Brain microvascular endothelial cell (primary cell): ENCODE results near the gene GNPTG.
A peak's percentile ranks its signal among the peaks of the same experiment; 100 is the strongest.

ENCODE experiments used
- DNase-seq: peaks from one replicate; pipeline ENCODE4 v3.0.0-alpha.2; 2020
- H3K27ac ChIP-seq: fragments of 250-450 bp; sonication (Bioruptor Pico); 2 replicates; pipeline ENCODE4 v1.5.1; 2020; ENCODE audit warnings: mild to moderate bottlenecking, moderate library complexity
- H3K27me3 ChIP-seq: fragments of 250-450 bp; sonication (Bioruptor Pico); replicated peaks from 2 replicates; pipeline ENCODE4 v1.5.1; 2020; ENCODE audit warnings: mild to moderate bottlenecking
- H3K36me3 ChIP-seq: fragments of 250-450 bp; sonication (Bioruptor Pico); replicated peaks from 2 replicates; pipeline ENCODE4 v1.5.1; 2020; ENCODE audit warnings: mild to moderate bottlenecking
- H3K4me3 ChIP-seq: 2 replicates; pipeline ENCODE4 v1.5.1; 2011; ENCODE audit warnings: low read depth, mild to moderate bottlenecking, control low read depth, low read length, moderate library complexity
- in situ Hi-C: cut with HindIII; loops from 2 replicates; pipeline ENCODE4 v1.10.0; 2017; ENCODE audit warnings: low sequenced_read_pairs, low pct_ligation_motif_present
- TF ChIP-seq, protein P1 (sequence below): IDR thresholded peaks from 2 replicates; pipeline ENCODE4 v1.5.1; 2011; ENCODE audit warnings: low read depth, mild to moderate bottlenecking, moderate library complexity, low read length, control low read depth, inconsistent platforms; ENCODE audit errors: missing control alignments

GNPTG gene

DNA sequence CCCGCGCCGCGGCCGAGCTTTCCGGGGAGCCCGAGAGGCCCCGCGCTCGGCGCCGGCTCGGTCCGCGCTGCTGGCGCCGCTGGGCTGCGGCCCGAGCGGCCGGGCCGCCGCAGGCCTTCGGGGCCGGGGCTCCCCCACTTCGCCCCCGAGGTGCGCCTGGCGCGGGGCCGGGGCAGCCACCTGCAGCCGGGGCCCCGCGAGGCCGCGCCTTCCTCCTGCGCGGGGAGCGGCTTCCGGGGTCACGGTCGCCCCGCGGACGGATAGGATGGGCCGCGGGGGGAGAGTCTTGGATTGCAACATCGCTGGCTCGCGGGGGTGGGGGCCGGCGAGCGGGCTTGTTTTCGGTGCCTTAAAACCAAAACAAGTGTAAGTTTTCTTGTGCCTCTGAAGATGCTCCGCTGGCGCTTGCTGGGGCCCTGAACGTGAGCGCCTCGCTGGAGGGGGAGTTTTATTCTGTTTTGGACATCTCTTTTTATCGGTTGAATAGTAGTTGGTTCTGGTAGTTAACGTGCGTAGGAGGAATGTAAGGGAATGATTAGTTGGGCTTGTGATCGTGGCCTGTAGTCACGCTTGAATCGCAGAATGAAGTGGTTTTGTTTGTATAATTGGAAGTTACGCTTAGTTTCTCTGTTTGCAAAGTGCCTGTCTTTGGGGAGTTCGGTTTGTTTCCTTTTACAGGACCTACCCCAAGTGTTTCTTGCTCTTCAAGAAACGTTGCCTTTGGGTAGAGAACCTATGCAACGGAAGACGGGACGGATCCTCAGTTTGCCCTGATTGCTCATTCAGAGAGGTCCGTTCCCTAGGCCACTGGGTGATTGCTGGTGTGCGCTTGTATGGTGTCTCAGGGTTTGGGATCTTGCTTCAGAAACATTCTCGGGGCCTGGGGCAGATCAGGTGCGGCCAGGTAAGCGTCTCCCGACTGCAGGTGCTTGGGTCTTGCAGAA is 41.6 kb upstream of the GNPTG start:
- Histone ChIP-seq H3K27me3 (no peaks in the 10 kb centered on the region), H3K27ac (peak overlapping the region; percentile 30), H3K4me3 (peak overlapping the region; percentile 77), H3K36me3 (peaks cover 19% of the 10 kb centered on the region)
- TF ChIP-seq, protein P1, sequence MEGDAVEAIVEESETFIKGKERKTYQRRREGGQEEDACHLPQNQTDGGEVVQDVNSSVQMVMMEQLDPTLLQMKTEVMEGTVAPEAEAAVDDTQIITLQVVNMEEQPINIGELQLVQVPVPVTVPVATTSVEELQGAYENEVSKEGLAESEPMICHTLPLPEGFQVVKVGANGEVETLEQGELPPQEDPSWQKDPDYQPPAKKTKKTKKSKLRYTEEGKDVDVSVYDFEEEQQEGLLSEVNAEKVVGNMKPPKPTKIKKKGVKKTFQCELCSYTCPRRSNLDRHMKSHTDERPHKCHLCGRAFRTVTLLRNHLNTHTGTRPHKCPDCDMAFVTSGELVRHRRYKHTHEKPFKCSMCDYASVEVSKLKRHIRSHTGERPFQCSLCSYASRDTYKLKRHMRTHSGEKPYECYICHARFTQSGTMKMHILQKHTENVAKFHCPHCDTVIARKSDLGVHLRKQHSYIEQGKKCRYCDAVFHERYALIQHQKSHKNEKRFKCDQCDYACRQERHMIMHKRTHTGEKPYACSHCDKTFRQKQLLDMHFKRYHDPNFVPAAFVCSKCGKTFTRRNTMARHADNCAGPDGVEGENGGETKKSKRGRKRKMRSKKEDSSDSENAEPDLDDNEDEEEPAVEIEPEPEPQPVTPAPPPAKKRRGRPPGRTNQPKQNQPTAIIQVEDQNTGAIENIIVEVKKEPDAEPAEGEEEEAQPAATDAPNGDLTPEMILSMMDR: no peak
- in situ Hi-C loops: no loop called here
- DNase-seq: peak; percentile 12

DNA sequence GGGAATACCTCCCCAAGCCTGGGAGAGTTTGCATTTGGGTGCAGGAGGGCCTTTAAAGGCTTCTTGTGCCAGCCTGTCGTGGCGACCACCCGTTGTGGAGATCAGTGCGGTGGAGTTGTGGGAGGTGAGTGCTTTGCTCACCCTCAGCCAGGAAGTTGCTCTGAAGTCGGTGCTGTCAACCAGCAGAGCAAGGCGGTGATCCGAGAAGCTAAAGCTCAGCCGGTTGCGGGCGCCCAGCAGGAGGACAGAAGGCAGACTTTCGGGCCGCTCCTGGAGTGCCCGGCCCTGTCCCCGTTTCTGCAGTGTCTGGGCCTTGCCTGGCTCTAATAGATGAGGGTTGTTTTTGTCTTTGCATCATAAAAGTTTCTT is 40.9 kb upstream of the GNPTG start:
- H3K27me3 ChIP-seq: no peaks in the 10 kb centered on the region
- H3K4me3 ChIP-seq: peak overlapping the region; percentile 77
- H3K36me3 ChIP-seq: peaks cover 25% of the 10 kb centered on the region
- TF ChIP-seq, protein P1: no peak
- in situ Hi-C loops: no loop called here
- no peak for DNase-seq
- peak overlapping the region; percentile 30 for H3K27ac ChIP-seq

DNA sequence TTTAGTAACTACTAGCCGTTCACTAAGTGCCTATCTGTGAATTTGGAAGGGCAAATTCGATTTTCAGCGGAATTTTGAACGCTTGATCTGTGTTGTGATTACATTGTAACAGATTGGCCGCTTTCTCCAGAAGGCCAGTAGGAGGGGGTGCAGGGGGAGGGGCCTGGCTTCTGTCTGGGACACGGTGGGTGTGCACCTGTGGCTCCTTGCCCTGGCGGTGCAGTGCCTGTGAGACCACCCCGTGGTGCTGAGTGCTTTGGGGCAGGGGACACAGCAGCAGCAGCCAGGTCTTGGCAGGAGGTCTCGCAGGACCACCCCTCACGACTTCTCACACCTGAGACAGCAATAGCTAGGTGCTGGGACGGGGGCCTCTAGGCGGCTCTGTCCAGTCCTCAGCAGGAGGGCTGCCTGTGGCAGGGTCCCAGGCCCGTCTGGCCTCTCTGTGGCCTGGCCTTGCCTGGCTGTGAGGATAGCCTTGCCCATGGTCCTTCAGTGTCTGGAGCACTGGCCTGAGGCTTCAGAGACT is 40.5 kb upstream of the GNPTG start:
- TF ChIP-seq, protein P1: no peak
- peak overlapping the region; percentile 77 for H3K4me3 ChIP-seq
- no peak overlapping the region for H3K27ac ChIP-seq
- in situ Hi-C loops: no loop called here
- DNase-seq: no peak
- no peaks in the 10 kb centered on the region for H3K27me3 ChIP-seq
- H3K36me3 ChIP-seq: peaks cover 30% of the 10 kb centered on the region

DNA sequence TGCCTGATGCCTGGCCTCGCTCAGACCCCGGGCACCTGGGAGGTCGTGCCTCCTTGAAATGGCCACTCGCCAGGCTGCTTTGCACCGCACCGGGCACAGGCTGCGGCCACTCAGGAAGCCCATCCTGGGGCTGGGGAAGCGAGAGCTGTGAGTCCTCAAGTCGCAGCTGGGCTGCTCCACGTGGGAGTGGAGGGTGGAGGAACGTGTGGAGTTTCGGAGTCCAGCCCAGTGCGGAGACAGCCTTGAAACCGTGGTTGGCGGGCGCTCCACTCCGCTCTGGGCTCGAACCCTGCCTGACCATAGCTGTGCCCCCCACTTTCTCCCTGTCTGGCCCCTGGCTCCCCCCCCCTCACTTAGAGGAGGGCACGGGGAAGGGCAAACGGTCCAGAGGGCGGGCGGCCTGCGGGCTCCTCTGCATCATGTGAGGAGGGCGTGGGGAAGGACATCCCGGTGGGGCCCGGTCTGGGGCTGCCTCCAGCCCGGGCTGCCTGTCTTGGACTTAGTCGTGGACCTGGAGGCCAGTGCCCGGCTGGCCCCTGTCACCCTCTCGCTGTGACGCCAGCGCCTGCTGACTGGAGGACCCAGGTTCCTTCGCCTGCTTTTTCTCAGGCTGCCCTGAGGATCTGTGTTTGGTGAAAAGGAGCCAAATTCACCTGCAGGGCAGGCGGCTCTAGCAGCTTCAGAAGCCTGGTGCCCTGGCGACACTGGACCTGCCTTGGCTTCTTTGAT is 39.8 kb upstream of the GNPTG start:
- Histone ChIP-seq H3K27me3 (no peaks in the 10 kb centered on the region), H3K27ac (no peak overlapping the region), H3K36me3 (peaks cover 36% of the 10 kb centered on the region), H3K4me3 (peak overlapping the region; percentile 77)
- no peak for DNase-seq
- TF ChIP-seq, protein P1: no peak
- in situ Hi-C loops: no loop called here

DNA sequence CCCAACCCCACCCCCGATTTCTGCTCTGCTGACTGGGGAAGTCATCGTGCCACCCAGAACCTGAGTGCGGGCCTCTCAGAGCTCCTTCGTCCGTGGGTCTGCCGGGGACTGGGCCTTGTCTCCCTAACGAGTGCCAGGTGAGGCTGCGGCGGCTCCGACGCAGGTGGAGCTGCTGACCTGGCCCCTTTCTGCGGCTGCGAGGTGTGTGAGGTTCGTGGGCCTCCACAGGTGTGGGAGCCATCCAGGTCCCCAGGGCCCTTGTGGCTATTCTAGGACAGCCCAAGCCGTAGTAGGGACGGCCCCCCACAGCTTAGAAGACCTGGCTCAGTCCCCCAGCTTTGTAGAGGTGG is 39.3 kb upstream of the GNPTG start:
- in situ Hi-C loops: no loop called here
- TF ChIP-seq, protein P1: no peak
- DNase-seq: no peak
- H3K27me3 ChIP-seq: no peaks in the 10 kb centered on the region
- no peak overlapping the region for H3K4me3 ChIP-seq
- H3K36me3 ChIP-seq: peaks cover 40% of the 10 kb centered on the region
- H3K27ac ChIP-seq: no peak overlapping the region
